Measurements from ENCODE around the gene OR2V2.

OR2V2 gene

GRCh38 chr5:181114844-181115778 lies 32.3 kb upstream of the OR2V2 start:
- TF ChIP-seq EZH2phosphoT487 (IDR thresholded peaks at IDR 0.05; ENCODE audit: borderline replicate concordance) (no peak), CTCF (conservative IDR thresholded peaks at IDR 0.05; ENCODE audit: low read length) (no peak)
- no peak overlapping the region for H3K4me2 ChIP-seq (ENCODE audit: low read depth, low read length, poor library complexity, severe bottlenecking)
- H3K36me3 ChIP-seq (ENCODE audit: insufficient read depth, low read length): no peaks in the 10 kb centered on the region
- H3K27me3 ChIP-seq (ENCODE audit: insufficient read depth, low read length, poor library complexity, severe bottlenecking): no peaks in the 10 kb centered on the region
- H3K4me1 ChIP-seq (ENCODE audit: insufficient read depth, low read length, poor library complexity, severe bottlenecking): no peaks in the 10 kb centered on the region
- H3F3A ChIP-seq (ENCODE audit: low read depth): no peaks in the 10 kb centered on the region
- no peak overlapping the region for H2AFZ ChIP-seq (ENCODE audit: low read length)
- H4K20me1 ChIP-seq (ENCODE audit: insufficient read depth, low read length, poor library complexity, severe bottlenecking): no peaks in the 10 kb centered on the region
- no peak overlapping the region for H3K9ac ChIP-seq (ENCODE audit: low read depth, low read length, poor library complexity, severe bottlenecking)
- H3K9me2 ChIP-seq (replicated peaks; ENCODE audit: low read depth, low read length): no peaks in the 10 kb centered on the region
- H3K79me2 ChIP-seq (ENCODE audit: insufficient read depth, low read length): no peaks in the 10 kb centered on the region
- no peak overlapping the region for H3K4me3 ChIP-seq (ENCODE audit: low read length, poor library complexity, severe bottlenecking)
- no peaks in the 10 kb centered on the region for H3K9me3 ChIP-seq (ENCODE audit: insufficient read depth, low read depth, low read length)

GRCh38 chr5:181118369-181118768 lies 29.0 kb upstream of the OR2V2 start:
- no peak for TF ChIP-seq CTCF (conservative IDR thresholded peaks at IDR 0.05; ENCODE audit: low read length)
- no peak for TF ChIP-seq EZH2phosphoT487 (IDR thresholded peaks at IDR 0.05; ENCODE audit: borderline replicate concordance)
- no peak overlapping the region for H3K9ac ChIP-seq (ENCODE audit: low read depth, low read length, poor library complexity, severe bottlenecking)
- no peaks in the 10 kb centered on the region for H3K4me1 ChIP-seq (ENCODE audit: insufficient read depth, low read length, poor library complexity, severe bottlenecking)
- H3K9me2 ChIP-seq (replicated peaks; ENCODE audit: low read depth, low read length): no peaks in the 10 kb centered on the region
- no peaks in the 10 kb centered on the region for H3F3A ChIP-seq (ENCODE audit: low read depth)
- H3K4me3 ChIP-seq (ENCODE audit: low read length, poor library complexity, severe bottlenecking): no peak overlapping the region
- H3K79me2 ChIP-seq (ENCODE audit: insufficient read depth, low read length): no peaks in the 10 kb centered on the region
- H3K9me3 ChIP-seq (ENCODE audit: insufficient read depth, low read depth, low read length): no peaks in the 10 kb centered on the region
- no peak overlapping the region for H3K4me2 ChIP-seq (ENCODE audit: low read depth, low read length, poor library complexity, severe bottlenecking)
- no peaks in the 10 kb centered on the region for H3K27me3 ChIP-seq (ENCODE audit: insufficient read depth, low read length, poor library complexity, severe bottlenecking)
- no peak overlapping the region for H2AFZ ChIP-seq (ENCODE audit: low read length)
- no peaks in the 10 kb centered on the region for H3K36me3 ChIP-seq (ENCODE audit: insufficient read depth, low read length)
- H4K20me1 ChIP-seq (ENCODE audit: insufficient read depth, low read length, poor library complexity, severe bottlenecking): no peaks in the 10 kb centered on the region

GRCh38 chr5:181119105-181119504 lies 28.3 kb upstream of the OR2V2 start:
- no peaks in the 10 kb centered on the region for H3K27me3 ChIP-seq (ENCODE audit: insufficient read depth, low read length, poor library complexity, severe bottlenecking)
- no peaks in the 10 kb centered on the region for H3K79me2 ChIP-seq (ENCODE audit: insufficient read depth, low read length)
- no peaks in the 10 kb centered on the region for H3K9me2 ChIP-seq (replicated peaks; ENCODE audit: low read depth, low read length)
- H4K20me1 ChIP-seq (ENCODE audit: insufficient read depth, low read length, poor library complexity, severe bottlenecking): no peaks in the 10 kb centered on the region
- no peak overlapping the region for H3K4me3 ChIP-seq (ENCODE audit: low read length, poor library complexity, severe bottlenecking)
- H3F3A ChIP-seq (ENCODE audit: low read depth): no peaks in the 10 kb centered on the region
- TF ChIP-seq EZH2phosphoT487 (IDR thresholded peaks at IDR 0.05; ENCODE audit: borderline replicate concordance): no peak
- no peaks in the 10 kb centered on the region for H3K9me3 ChIP-seq (ENCODE audit: insufficient read depth, low read depth, low read length)
- no peak overlapping the region for H2AFZ ChIP-seq (ENCODE audit: low read length)
- no peak overlapping the region for H3K9ac ChIP-seq (ENCODE audit: low read depth, low read length, poor library complexity, severe bottlenecking)
- H3K4me1 ChIP-seq (ENCODE audit: insufficient read depth, low read length, poor library complexity, severe bottlenecking): no peaks in the 10 kb centered on the region
- H3K4me2 ChIP-seq (ENCODE audit: low read depth, low read length, poor library complexity, severe bottlenecking): no peak overlapping the region
- H3K36me3 ChIP-seq (ENCODE audit: insufficient read depth, low read length): no peaks in the 10 kb centered on the region

All from Loucy (cell line).